Measurements from ENCODE around the gene DEDD2. TPM values are rescaled to one million over a fixed set of nuclear protein-coding genes. Genes with fewer than 3 reads are reported as not detected.

DEDD2 gene
- total RNA-seq, 1 experiment from 2014 or later, result 32.7 TPM

GRCh38 chr19:42174958-42175734 lies 42.3 kb downstream of the DEDD2 start:
- Histone ChIP-seq H3K4me1 (ENCODE audit: control insufficient read depth in 1 of 2, insufficient read depth in 2 of 2, low read length in 2 of 2) (peaks cover 0 to 4% of the 10 kb centered on the region in 2 experiments; a peak in 2 of 4 replicates), H3K9me3 (ENCODE audit: control insufficient read depth in 1 of 2, insufficient read depth in 1 of 2, low read depth in 1 of 2, low read length in 2 of 2) (no peaks in the 10 kb centered on the region), H3K9me2 (ENCODE audit: insufficient read depth) (no peaks in the 10 kb centered on the region), H3K36me3 (ENCODE audit: control insufficient read depth in 1 of 2, insufficient read depth in 2 of 2, low read length in 2 of 2) (no peaks in the 10 kb centered on the region), H3K9ac (ENCODE audit: low read length) (no peak overlapping the region), H3K27ac (ENCODE audit: low read depth, low read length) (no peak overlapping the region), H3K27me3 (ENCODE audit: insufficient read depth, low read length) (peaks cover 52% of the 10 kb centered on the region), H3K79me2 (ENCODE audit: insufficient read depth, low read length) (no peaks in the 10 kb centered on the region), H4K20me1 (ENCODE audit: insufficient read depth) (no peaks in the 10 kb centered on the region), H2AFZ (ENCODE audit: low read depth, low read length, poor library complexity, severe bottlenecking) (no peak overlapping the region), H3K4me2 (ENCODE audit: low read length) (no peak overlapping the region), H3K4me3 (replicated peaks in 1 of 2; ENCODE audit: low read depth in 1 of 2, low read length in 2 of 2) (no peak overlapping the region)
- ChIA-PET CTCF (no interaction called here), POLR2A (no interaction called here), RAD21 (ENCODE audit: low non-redundant PET in 1 of 2, low total read pairs in 2 of 2, uncharacterized antibody in 2 of 2, unreplicated experiment in 2 of 2) (no interaction called here)
- TF ChIP-seq CBX3 (IDR thresholded peaks at IDR 0.05; ENCODE audit: low read depth) (no peak), EZH2 (IDR thresholded peaks at IDR 0.05) (no peak), SP1 (IDR thresholded peaks at IDR 0.05; ENCODE audit: low read depth) (no peak), YY1 (IDR thresholded peaks at IDR 0.05; ENCODE audit: extremely low read depth, insufficient replicate concordance, low read depth, low read length) (no peak)
- no TSS peak for BruUV-seq (replicated peaks)
- DNase-seq (ENCODE audit: low read depth, low spot score), result no peak
- no peak for ATAC-seq
- intact Hi-C loops (cut with micrococcal nuclease), result no loop called here

DNA sequence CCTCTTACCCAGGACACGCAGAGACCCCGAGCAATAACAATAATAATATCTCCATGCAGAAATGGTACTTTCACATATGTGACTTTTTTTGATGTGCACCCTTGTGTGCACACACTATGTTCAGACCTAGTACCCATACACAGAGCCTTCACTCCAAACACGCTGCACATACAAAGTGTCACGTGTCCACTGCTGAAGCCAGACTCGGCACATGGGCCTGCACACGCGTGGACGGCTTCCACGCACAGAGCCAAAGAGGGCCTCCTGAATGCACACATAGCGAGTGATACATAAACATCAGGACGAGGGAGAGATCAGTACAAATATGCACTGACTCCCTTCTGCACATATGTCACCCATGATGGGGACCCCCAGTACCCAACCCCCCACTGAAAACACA lies 43.3 kb downstream of the DEDD2 start:
- peaks cover 0 to 4% of the 10 kb centered on the region in 2 experiments; a peak in 2 of 4 replicates for H3K4me1 ChIP-seq (ENCODE audit: control insufficient read depth in 1 of 2, insufficient read depth in 2 of 2, low read length in 2 of 2)
- TF ChIP-seq SIN3A (IDR thresholded peaks at IDR 0.05; ENCODE audit: low read depth) (no peak), EGR1 (IDR thresholded peaks at IDR 0.05; ENCODE audit: low read depth) (no peak), ZFX (IDR thresholded peaks at IDR 0.05) (no peak), POLR2A (IDR thresholded peaks at IDR 0.05; ENCODE audit: borderline replicate concordance, extremely low read depth, insufficient read depth, insufficient read length) (no peak), EZH2 (IDR thresholded peaks at IDR 0.05) (no peak), JUND (IDR thresholded peaks at IDR 0.05) (no peak), YY1 (IDR thresholded peaks at IDR 0.05; ENCODE audit: extremely low read depth, insufficient replicate concordance, low read depth, low read length) (no peak), SRF (IDR thresholded peaks at IDR 0.05; ENCODE audit: low read depth) (no peak)
- TF ChIP-seq, protein P1, sequence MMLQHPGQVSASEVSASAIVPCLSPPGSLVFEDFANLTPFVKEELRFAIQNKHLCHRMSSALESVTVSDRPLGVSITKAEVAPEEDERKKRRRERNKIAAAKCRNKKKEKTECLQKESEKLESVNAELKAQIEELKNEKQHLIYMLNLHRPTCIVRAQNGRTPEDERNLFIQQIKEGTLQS (IDR thresholded peaks at IDR 0.05), result no peak
- TF ChIP-seq, protein P2, sequence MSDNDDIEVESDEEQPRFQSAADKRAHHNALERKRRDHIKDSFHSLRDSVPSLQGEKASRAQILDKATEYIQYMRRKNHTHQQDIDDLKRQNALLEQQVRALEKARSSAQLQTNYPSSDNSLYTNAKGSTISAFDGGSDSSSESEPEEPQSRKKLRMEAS (IDR thresholded peaks at IDR 0.05), result no peak
- TF ChIP-seq, protein P3, sequence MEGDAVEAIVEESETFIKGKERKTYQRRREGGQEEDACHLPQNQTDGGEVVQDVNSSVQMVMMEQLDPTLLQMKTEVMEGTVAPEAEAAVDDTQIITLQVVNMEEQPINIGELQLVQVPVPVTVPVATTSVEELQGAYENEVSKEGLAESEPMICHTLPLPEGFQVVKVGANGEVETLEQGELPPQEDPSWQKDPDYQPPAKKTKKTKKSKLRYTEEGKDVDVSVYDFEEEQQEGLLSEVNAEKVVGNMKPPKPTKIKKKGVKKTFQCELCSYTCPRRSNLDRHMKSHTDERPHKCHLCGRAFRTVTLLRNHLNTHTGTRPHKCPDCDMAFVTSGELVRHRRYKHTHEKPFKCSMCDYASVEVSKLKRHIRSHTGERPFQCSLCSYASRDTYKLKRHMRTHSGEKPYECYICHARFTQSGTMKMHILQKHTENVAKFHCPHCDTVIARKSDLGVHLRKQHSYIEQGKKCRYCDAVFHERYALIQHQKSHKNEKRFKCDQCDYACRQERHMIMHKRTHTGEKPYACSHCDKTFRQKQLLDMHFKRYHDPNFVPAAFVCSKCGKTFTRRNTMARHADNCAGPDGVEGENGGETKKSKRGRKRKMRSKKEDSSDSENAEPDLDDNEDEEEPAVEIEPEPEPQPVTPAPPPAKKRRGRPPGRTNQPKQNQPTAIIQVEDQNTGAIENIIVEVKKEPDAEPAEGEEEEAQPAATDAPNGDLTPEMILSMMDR (IDR thresholded peaks at IDR 0.05 in 2 of 3, conservative IDR thresholded peaks at IDR 0.05 in 1 of 3; ENCODE audit: borderline replicate concordance in 1 of 3, insufficient read depth in 1 of 3, low read depth in 2 of 3, low read length in 2 of 3), result no peak
- no peaks in the 10 kb centered on the region for H4K20me1 ChIP-seq (ENCODE audit: insufficient read depth)
- no peaks in the 10 kb centered on the region for H3K9me3 ChIP-seq (ENCODE audit: control insufficient read depth in 1 of 2, insufficient read depth in 1 of 2, low read depth in 1 of 2, low read length in 2 of 2)
- no peaks in the 10 kb centered on the region for H3K9me2 ChIP-seq (ENCODE audit: insufficient read depth)
- ChIA-PET CTCF (no interaction called here), RAD21 (ENCODE audit: low non-redundant PET in 1 of 2, low total read pairs in 2 of 2, uncharacterized antibody in 2 of 2, unreplicated experiment in 2 of 2) (no interaction called here), POLR2A (no interaction called here)
- H2AFZ ChIP-seq (ENCODE audit: low read depth, low read length, poor library complexity, severe bottlenecking), result no peak overlapping the region
- BruUV-seq (replicated peaks), result no TSS peak
- H3K4me3 ChIP-seq (replicated peaks in 1 of 2; ENCODE audit: low read depth in 1 of 2, low read length in 2 of 2), result no peak overlapping the region
- H3K9ac ChIP-seq (ENCODE audit: low read length), result no peak overlapping the region
- DNase-seq (ENCODE audit: low read depth, low spot score), result no peak
- no peak overlapping the region for H3K4me2 ChIP-seq (ENCODE audit: low read length)
- no peaks in the 10 kb centered on the region for H3K36me3 ChIP-seq (ENCODE audit: control insufficient read depth in 1 of 2, insufficient read depth in 2 of 2, low read length in 2 of 2)
- no peak overlapping the region for H3K27ac ChIP-seq (ENCODE audit: low read depth, low read length)
- no peak for ATAC-seq
- intact Hi-C loops (cut with micrococcal nuclease), result no loop called here
- H3K27me3 ChIP-seq (ENCODE audit: insufficient read depth, low read length), result peaks cover 42% of the 10 kb centered on the region
- no peaks in the 10 kb centered on the region for H3K79me2 ChIP-seq (ENCODE audit: insufficient read depth, low read length)
